ENCODE results near the gene FPR1. TPM values are rescaled to one million over a fixed set of nuclear protein-coding genes. Genes with fewer than 3 reads are reported as not detected.
"Not testable (repeated sequence)": the region's sequence is repeated elsewhere in the genome, so short reads cannot be mapped to it uniquely, and the experiment has no call there.

The FPR1 gene
- polyA plus RNA-seq, 1 donor = 0.66 TPM

GRCh38 chr19:51754770-51755169 lies 3.1 kb upstream of the FPR1 start:
- Histone ChIP-seq H3K9me3 (ENCODE audit: control insufficient read depth, low read depth, low read length) (no peaks in the 10 kb centered on the region), H3K27ac (ENCODE audit: low read length) (no peak overlapping the region), H3K36me3 (ENCODE audit: control insufficient read depth, insufficient read depth, low read length) (no peaks in the 10 kb centered on the region), H3K27me3 (ENCODE audit: control insufficient read depth, insufficient read depth, low read length) (no peaks in the 10 kb centered on the region), H3K4me1 (ENCODE audit: control insufficient read depth, insufficient read depth, low read length) (no peaks in the 10 kb centered on the region), H3K4me3 (ENCODE audit: low read length) (no peak overlapping the region)
- DNase-seq = no peak
- WGBS (ENCODE audit: insufficient coverage, low lambda C conversion rate) = no CpG with 5 or more reads among the region's 4 CpGs

- H3K27ac ChIP-seq (ENCODE audit: low read length) = no peak overlapping the region
- no peak overlapping the region for H3K4me3 ChIP-seq (ENCODE audit: low read length)
- no peaks in the 10 kb centered on the region for H3K4me1 ChIP-seq (ENCODE audit: control insufficient read depth, insufficient read depth, low read length)
- 94% methylated on average over 2 of the region's 6 CpGs for WGBS (ENCODE audit: insufficient coverage, low lambda C conversion rate)
- H3K9me3 ChIP-seq (ENCODE audit: control insufficient read depth, low read depth, low read length) = no peaks in the 10 kb centered on the region
- no peaks in the 10 kb centered on the region for H3K36me3 ChIP-seq (ENCODE audit: control insufficient read depth, insufficient read depth, low read length)
- no peak for DNase-seq
- H3K27me3 ChIP-seq (ENCODE audit: control insufficient read depth, insufficient read depth, low read length) = no peaks in the 10 kb centered on the region
Observed at GRCh38 chr19:51754109-51754508, 2.4 kb upstream of the FPR1 start.

- Histone ChIP-seq H3K36me3 (ENCODE audit: control insufficient read depth, insufficient read depth, low read length) (no peaks in the 10 kb centered on the region), H3K9me3 (ENCODE audit: control insufficient read depth, low read depth, low read length) (no peaks in the 10 kb centered on the region), H3K27ac (ENCODE audit: low read length) (no peak overlapping the region), H3K4me1 (ENCODE audit: control insufficient read depth, insufficient read depth, low read length) (no peaks in the 10 kb centered on the region), H3K27me3 (ENCODE audit: control insufficient read depth, insufficient read depth, low read length) (no peaks in the 10 kb centered on the region), H3K4me3 (ENCODE audit: low read length) (no peak overlapping the region)
- no CpG with 5 or more reads among the region's 7 CpGs for WGBS (ENCODE audit: insufficient coverage, low lambda C conversion rate)
- no peak for DNase-seq
Observed at GRCh38 chr19:51750400-51751094, 1.1 kb downstream of the FPR1 start.

GRCh38 chr19:51749979-51750378 lies 1.7 kb downstream of the FPR1 start:
- Histone ChIP-seq H3K36me3 (ENCODE audit: control insufficient read depth, insufficient read depth, low read length) (no peaks in the 10 kb centered on the region), H3K4me3 (ENCODE audit: low read length) (no peak overlapping the region)

GRCh38 chr19:51746731-51747130 lies 4.9 kb downstream of the FPR1 start:
- Histone ChIP-seq H3K27ac (ENCODE audit: low read length) (no peak overlapping the region), H3K4me3 (ENCODE audit: low read length) (no peak overlapping the region), H3K9me3 (ENCODE audit: control insufficient read depth, low read depth, low read length) (no peaks in the 10 kb centered on the region), H3K4me1 (ENCODE audit: control insufficient read depth, insufficient read depth, low read length) (no peaks in the 10 kb centered on the region), H3K36me3 (ENCODE audit: control insufficient read depth, insufficient read depth, low read length) (no peaks in the 10 kb centered on the region), H3K27me3 (ENCODE audit: control insufficient read depth, insufficient read depth, low read length) (no peaks in the 10 kb centered on the region)
- no peak for DNase-seq
- WGBS (ENCODE audit: insufficient coverage, low lambda C conversion rate) = 75% methylated on average over 2 of the region's 7 CpGs

More at GRCh38 chr19:51749979-51750378, 1.7 kb downstream of the FPR1 start:
- no peaks in the 10 kb centered on the region for H3K9me3 ChIP-seq (ENCODE audit: control insufficient read depth, low read depth, low read length)
- H3K27ac ChIP-seq (ENCODE audit: low read length) = no peak overlapping the region
- no peaks in the 10 kb centered on the region for H3K4me1 ChIP-seq (ENCODE audit: control insufficient read depth, insufficient read depth, low read length)
- DNase-seq = no peak
- no peaks in the 10 kb centered on the region for H3K27me3 ChIP-seq (ENCODE audit: control insufficient read depth, insufficient read depth, low read length)
- no CpG with 5 or more reads among the region's 4 CpGs for WGBS (ENCODE audit: insufficient coverage, low lambda C conversion rate)

- Histone ChIP-seq H3K27me3 (ENCODE audit: control insufficient read depth, insufficient read depth, low read length) (no peaks in the 10 kb centered on the region), H3K27ac (ENCODE audit: low read length) (no peak overlapping the region), H3K4me3 (ENCODE audit: low read length) (no peak overlapping the region), H3K36me3 (ENCODE audit: control insufficient read depth, insufficient read depth, low read length) (no peaks in the 10 kb centered on the region), H3K9me3 (ENCODE audit: control insufficient read depth, low read depth, low read length) (no peaks in the 10 kb centered on the region), H3K4me1 (ENCODE audit: control insufficient read depth, insufficient read depth, low read length) (no peaks in the 10 kb centered on the region)
- no peak for DNase-seq
- WGBS (ENCODE audit: insufficient coverage, low lambda C conversion rate) = 80% methylated on average over 1 of the region's 3 CpGs
Observed at GRCh38 chr19:51743405-51743804, 8.3 kb downstream of the FPR1 start.

GRCh38 chr19:51742789-51743188 lies 8.9 kb downstream of the FPR1 start:
- H3K36me3 ChIP-seq (ENCODE audit: control insufficient read depth, insufficient read depth, low read length) = no peaks in the 10 kb centered on the region
- no peaks in the 10 kb centered on the region for H3K4me1 ChIP-seq (ENCODE audit: control insufficient read depth, insufficient read depth, low read length)
- no peak overlapping the region for H3K27ac ChIP-seq (ENCODE audit: low read length)
- H3K9me3 ChIP-seq (ENCODE audit: control insufficient read depth, low read depth, low read length) = no peaks in the 10 kb centered on the region
- WGBS (ENCODE audit: insufficient coverage, low lambda C conversion rate) = 63% methylated on average over 2 of the region's 6 CpGs
- no peak overlapping the region for H3K4me3 ChIP-seq (ENCODE audit: low read length)
- DNase-seq = no peak
- no peaks in the 10 kb centered on the region for H3K27me3 ChIP-seq (ENCODE audit: control insufficient read depth, insufficient read depth, low read length)

- H3K27ac ChIP-seq (ENCODE audit: low read length) = no peak overlapping the region
- DNase-seq = no peak
- H3K4me1 ChIP-seq (ENCODE audit: control insufficient read depth, insufficient read depth, low read length) = no peaks in the 10 kb centered on the region
- no peaks in the 10 kb centered on the region for H3K9me3 ChIP-seq (ENCODE audit: control insufficient read depth, low read depth, low read length)
- no peak overlapping the region for H3K4me3 ChIP-seq (ENCODE audit: low read length)
- 60% methylated on average over 1 of the region's 5 CpGs for WGBS (ENCODE audit: insufficient coverage, low lambda C conversion rate)
- no peaks in the 10 kb centered on the region for H3K36me3 ChIP-seq (ENCODE audit: control insufficient read depth, insufficient read depth, low read length)
- no peaks in the 10 kb centered on the region for H3K27me3 ChIP-seq (ENCODE audit: control insufficient read depth, insufficient read depth, low read length)
Observed at GRCh38 chr19:51740356-51740755, 11.3 kb downstream of the FPR1 start.

- Histone ChIP-seq H3K4me1 (ENCODE audit: control insufficient read depth, insufficient read depth, low read length) (no peaks in the 10 kb centered on the region), H3K9me3 (ENCODE audit: control insufficient read depth, low read depth, low read length) (no peaks in the 10 kb centered on the region), H3K27ac (ENCODE audit: low read length) (no peak overlapping the region), H3K27me3 (ENCODE audit: control insufficient read depth, insufficient read depth, low read length) (no peaks in the 10 kb centered on the region), H3K4me3 (ENCODE audit: low read length) (no peak overlapping the region), H3K36me3 (ENCODE audit: control insufficient read depth, insufficient read depth, low read length) (no peaks in the 10 kb centered on the region)
- DNase-seq = no peak
- WGBS (ENCODE audit: insufficient coverage, low lambda C conversion rate) = 79% methylated on average over 4 of the region's 13 CpGs
Observed at GRCh38 chr19:51739466-51740213, 12.0 kb downstream of the FPR1 start.

- not testable (repeated sequence) for H3K4me1 ChIP-seq (ENCODE audit: control insufficient read depth, insufficient read depth, low read length); H3K4me3 ChIP-seq (ENCODE audit: low read length); H3K36me3 ChIP-seq (ENCODE audit: control insufficient read depth, insufficient read depth, low read length); H3K27me3 ChIP-seq (ENCODE audit: control insufficient read depth, insufficient read depth, low read length); H3K9me3 ChIP-seq (ENCODE audit: control insufficient read depth, low read depth, low read length); H3K27ac ChIP-seq (ENCODE audit: low read length); DNase-seq
- WGBS (ENCODE audit: insufficient coverage, low lambda C conversion rate) = no CpG with 5 or more reads among the region's 10 CpGs
Observed at GRCh38 chr19:51738523-51738922, 13.2 kb downstream of the FPR1 start.

- Histone ChIP-seq H3K4me1 (ENCODE audit: control insufficient read depth, insufficient read depth, low read length) (no peaks in the 10 kb centered on the region), H3K9me3 (ENCODE audit: control insufficient read depth, low read depth, low read length) (no peaks in the 10 kb centered on the region), H3K4me3 (ENCODE audit: low read length) (no peak overlapping the region), H3K36me3 (ENCODE audit: control insufficient read depth, insufficient read depth, low read length) (no peaks in the 10 kb centered on the region), H3K27me3 (ENCODE audit: control insufficient read depth, insufficient read depth, low read length) (no peaks in the 10 kb centered on the region), H3K27ac (ENCODE audit: low read length) (no peak overlapping the region)
- WGBS (ENCODE audit: insufficient coverage, low lambda C conversion rate) = 78% methylated on average over 2 of the region's 2 CpGs
- DNase-seq = no peak
Observed at GRCh38 chr19:51737924-51738323, 13.8 kb downstream of the FPR1 start.
